H9 (cell line): ENCODE results near the gene PFKP. TPM values are rescaled to one million over a fixed set of nuclear protein-coding genes. Genes with fewer than 3 reads are reported as not detected.

Source experiments
- DNase-seq: peaks from one replicate; pipeline ENCODE4 v3.0.0-alpha.2; 2017
- H2AFZ ChIP-seq: one replicate; pipeline ENCODE4 v1.6.1; 2013; ENCODE audit warnings: mild to moderate bottlenecking, low read length, control low read depth, moderate library complexity
- H2AK5ac ChIP-seq: 2 replicates; pipeline ENCODE4 v1.6.1; 2013; ENCODE audit warnings: low read length, control low read depth, mixed read lengths; ENCODE audit not compliant: insufficient read length
- H2BK120ac ChIP-seq: one replicate; pipeline ENCODE4 v1.6.1; 2013; ENCODE audit warnings: low read depth, mild to moderate bottlenecking, low read length, control low read depth, inconsistent platforms; ENCODE audit not compliant: poor library complexity, severe bottlenecking
- H2BK12ac ChIP-seq: 2 replicates; pipeline ENCODE4 v1.6.1; 2013; ENCODE audit warnings: low read length, control low read depth, mixed read lengths, low read depth; ENCODE audit not compliant: insufficient read length
- H2BK15ac ChIP-seq: 2 replicates; pipeline ENCODE4 v1.6.1; 2013; ENCODE audit warnings: low read depth, low read length, control low read depth
- H2BK20ac ChIP-seq: one replicate; pipeline ENCODE4 v1.6.1; 2013; ENCODE audit warnings: low read depth, mild to moderate bottlenecking, low read length, control low read depth, inconsistent platforms; ENCODE audit not compliant: poor library complexity, severe bottlenecking
- H2BK5ac ChIP-seq: 2 replicates; pipeline ENCODE4 v1.6.1; 2013; ENCODE audit warnings: low read length, control low read depth, mixed read lengths; ENCODE audit not compliant: insufficient read length
- H3K14ac ChIP-seq: 2 replicates; pipeline ENCODE4 v1.6.1; 2013; ENCODE audit warnings: low read length, control low read depth; ENCODE audit not compliant: insufficient read depth
- H3K18ac ChIP-seq: 2 replicates; pipeline ENCODE4 v1.6.1; 2013; ENCODE audit warnings: low read depth, mild to moderate bottlenecking, mixed read lengths, low read length, control low read depth; ENCODE audit not compliant: insufficient read length
- H3K23ac ChIP-seq: 2 replicates; pipeline ENCODE4 v1.6.1; 2013; ENCODE audit warnings: low read length, control low read depth, mixed read lengths, low read depth; ENCODE audit not compliant: insufficient read length
- H3K23me2 ChIP-seq: 2 replicates; pipeline ENCODE4 v1.6.1; 2013; ENCODE audit warnings: low read depth, mild to moderate bottlenecking, mixed read lengths, low read length, control low read depth; ENCODE audit not compliant: insufficient read length, poor library complexity, severe bottlenecking
- H3K27ac ChIP-seq: 2 replicates; pipeline ENCODE4 v1.5.1; 2013; ENCODE audit warnings: low read length, control low read depth, mixed read lengths, low read depth; ENCODE audit not compliant: insufficient read length
- H3K27me3 ChIP-seq: 2 replicates; pipeline ENCODE4 v1.6.1; 2013; ENCODE audit warnings: low read length, control low read depth, inconsistent platforms; ENCODE audit not compliant: insufficient read depth
- H3K4ac ChIP-seq: 2 replicates; pipeline ENCODE4 v1.6.1; 2013; ENCODE audit warnings: low read depth, mild to moderate bottlenecking, control low read depth, inconsistent platforms, low read length, moderate library complexity
- H3K4me1 ChIP-seq: 2 replicates; pipeline ENCODE4 v1.6.1; 2013; ENCODE audit warnings: low read length, control low read depth, inconsistent platforms; ENCODE audit not compliant: insufficient read depth
- H3K4me2 ChIP-seq: 2 replicates; pipeline ENCODE4 v1.6.1; 2013; ENCODE audit warnings: low read length, control low read depth, mixed read lengths; ENCODE audit not compliant: insufficient read length, insufficient read depth
- H3K56ac ChIP-seq: 2 replicates; pipeline ENCODE4 v1.6.1; 2013; ENCODE audit warnings: low read depth, mild to moderate bottlenecking, mixed read lengths, low read length, control low read depth; ENCODE audit not compliant: insufficient read length
- H3K79me1 ChIP-seq: 2 replicates; pipeline ENCODE4 v1.6.1; 2013; ENCODE audit warnings: low read depth, mild to moderate bottlenecking, moderate library complexity, low read length, control low read depth, inconsistent platforms; ENCODE audit not compliant: insufficient read depth, poor library complexity, severe bottlenecking
- H3K79me2 ChIP-seq: 2 replicates; pipeline ENCODE4 v1.6.1; 2013; ENCODE audit warnings: low read length, control low read depth, inconsistent platforms; ENCODE audit not compliant: insufficient read depth
- H3K9ac ChIP-seq: 2 replicates; pipeline ENCODE4 v1.6.1; 2013; ENCODE audit warnings: low read length, control low read depth, mixed read lengths; ENCODE audit not compliant: insufficient read length; ENCODE audit errors: extremely low read depth
- H3K9me3 ChIP-seq: one replicate; pipeline ENCODE4 v1.6.1; 2013; ENCODE audit warnings: low read depth, low read length, inconsistent platforms; ENCODE audit not compliant: control insufficient read depth
- H3T11ph ChIP-seq: one replicate; pipeline ENCODE4 v1.6.1; 2013; ENCODE audit warnings: mild to moderate bottlenecking, low read length, control low read depth, inconsistent platforms
- H4K20me1 ChIP-seq: one replicate; pipeline ENCODE4 v1.6.1; 2013; ENCODE audit not compliant: control insufficient read depth, insufficient read length, insufficient read depth
- H4K5ac ChIP-seq: 2 replicates; pipeline ENCODE4 v1.6.1; 2013; ENCODE audit warnings: low read depth, mild to moderate bottlenecking, mixed read lengths, low read length, control low read depth; ENCODE audit not compliant: insufficient read length
- H4K8ac ChIP-seq: replicated peaks from 2 replicates; pipeline ENCODE4 v1.6.1; 2013; ENCODE audit warnings: low read length, control low read depth, mixed read lengths, low read depth; ENCODE audit not compliant: insufficient read length
- H4K91ac ChIP-seq: 2 replicates; pipeline ENCODE4 v1.6.1; 2013; ENCODE audit warnings: low read depth, mild to moderate bottlenecking, moderate library complexity, mixed read lengths, low read length, control low read depth; ENCODE audit not compliant: insufficient read length
- H3K27ac Mint-ChIP-seq, 3 experiments: 2 replicates in 2 of 3; 3 replicates in 1 of 3; pipeline ENCODE4 v1.8.0; 2020 to 2021; ENCODE audit warnings: mixed read lengths in 3 of 3, mild to moderate bottlenecking in 1 of 3, moderate library complexity in 1 of 3
- H3K27me3 Mint-ChIP-seq: 2 replicates; pipeline ENCODE4 v1.8.0; 2021; ENCODE audit warnings: low read depth, mild to moderate bottlenecking, moderate library complexity, mixed read lengths
- H3K36me3 Mint-ChIP-seq, 3 experiments: 2 replicates in 2 of 3; 3 replicates in 1 of 3; pipeline ENCODE4 v1.8.0; 2020 to 2021; ENCODE audit warnings: low read depth in 3 of 3, mixed read lengths in 3 of 3; ENCODE audit not compliant: insufficient read depth in 1 of 3
- H3K4me1 Mint-ChIP-seq, 2 experiments: 2 replicates each; pipeline ENCODE4 v1.8.0; 2020; ENCODE audit warnings: mixed read lengths in 2 of 2
- H3K4me3 Mint-ChIP-seq, 2 experiments: 2 replicates in 1 of 2; 3 replicates in 1 of 2; pipeline ENCODE4 v1.8.0; 2020 to 2021; ENCODE audit warnings: mild to moderate bottlenecking in 2 of 2, mixed read lengths in 2 of 2, moderate library complexity in 1 of 2
- H3K9me3 Mint-ChIP-seq, 2 experiments: 2 replicates in 1 of 2; 3 replicates in 1 of 2; pipeline ENCODE4 v1.8.0; 2020; ENCODE audit warnings: mild to moderate bottlenecking in 2 of 2, mixed read lengths in 2 of 2, moderate library complexity in 1 of 2
- WGBS: extraction: QIAGEN DNeasy Blood & Tissue Kit; methylation state at CpG from one replicate; pipeline ENCODE4 v1.1.7; 2013; ENCODE audit warnings: missing lambda C conversion rate, low lambda C conversion rate, mixed read lengths; ENCODE audit not compliant: insufficient read length; ENCODE audit errors: extremely low coverage; 5-methylcytosine and 5-hydroxymethylcytosine counted together
- total RNA-seq: library from RNA; stranded (reverse); gene quantifications from 2 replicates; pipeline ENCODE4 v1.2.1, GENCODE V29; 2021
- TF ChIP-seq, protein P1 (sequence below): fragments of 200-600 bp; sonication (generic); conservative IDR thresholded peaks from 3 replicates; pipeline ENCODE4 v1.8.0; 2021; ENCODE audit warnings: antibody characterized with exemption, mild to moderate bottlenecking

PFKP gene
- total RNA-seq, 1 experiment from 2014 or later, result 145 TPM

DNA sequence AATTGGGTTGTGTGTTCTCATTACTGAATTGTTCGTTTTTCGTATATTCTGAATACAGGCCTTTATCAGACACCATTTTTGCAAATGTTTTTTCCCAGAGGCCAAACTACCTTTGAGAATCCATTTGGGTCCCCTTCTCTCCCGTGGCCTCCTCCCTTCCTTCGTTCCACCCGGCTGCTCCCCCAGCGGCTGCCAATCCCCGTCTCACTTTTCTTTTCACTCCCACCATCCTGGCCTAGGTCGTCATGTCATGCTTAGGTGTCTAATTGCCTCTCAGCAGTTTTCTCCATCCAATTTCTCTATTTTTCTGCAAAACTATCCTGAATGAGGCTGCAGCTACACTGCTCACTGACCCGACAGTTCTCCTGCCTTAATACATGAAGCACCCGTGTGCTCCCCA, 87.3 kb downstream of the PFKP start:
- Histone ChIP-seq H3K18ac (no peak overlapping the region), H3K27me3 (no peaks in the 10 kb centered on the region), H3K4me2 (no peak overlapping the region), H3K56ac (no peak overlapping the region), H3K79me1 (no peaks in the 10 kb centered on the region), H2BK5ac (no peak overlapping the region), H3K79me2 (no peaks in the 10 kb centered on the region), H3K9me3 (no peaks in the 10 kb centered on the region), H3T11ph (no peak overlapping the region), H3K23ac (no peak overlapping the region), H3K4ac (no peak overlapping the region), H3K27ac (no peak overlapping the region), H4K8ac (no peak overlapping the region), H4K91ac (no peak overlapping the region), H3K14ac (no peak overlapping the region), H2BK120ac (no peak overlapping the region), H3K9ac (no peak overlapping the region), H3K23me2 (no peaks in the 10 kb centered on the region), H3K4me1 (no peaks in the 10 kb centered on the region), H2AFZ (no peak overlapping the region), H2BK20ac (no peak overlapping the region), H2AK5ac (no peak overlapping the region), H4K5ac (no peak overlapping the region), H2BK15ac (no peak overlapping the region), H2BK12ac (no peak overlapping the region), H4K20me1 (no peaks in the 10 kb centered on the region)
- H3K27me3 Mint-ChIP-seq, result no peaks in the 10 kb centered on the region
- no peak for DNase-seq
- WGBS, result no CpG with 5 or more reads among the region's 10 CpGs
- TF ChIP-seq, protein P1, sequence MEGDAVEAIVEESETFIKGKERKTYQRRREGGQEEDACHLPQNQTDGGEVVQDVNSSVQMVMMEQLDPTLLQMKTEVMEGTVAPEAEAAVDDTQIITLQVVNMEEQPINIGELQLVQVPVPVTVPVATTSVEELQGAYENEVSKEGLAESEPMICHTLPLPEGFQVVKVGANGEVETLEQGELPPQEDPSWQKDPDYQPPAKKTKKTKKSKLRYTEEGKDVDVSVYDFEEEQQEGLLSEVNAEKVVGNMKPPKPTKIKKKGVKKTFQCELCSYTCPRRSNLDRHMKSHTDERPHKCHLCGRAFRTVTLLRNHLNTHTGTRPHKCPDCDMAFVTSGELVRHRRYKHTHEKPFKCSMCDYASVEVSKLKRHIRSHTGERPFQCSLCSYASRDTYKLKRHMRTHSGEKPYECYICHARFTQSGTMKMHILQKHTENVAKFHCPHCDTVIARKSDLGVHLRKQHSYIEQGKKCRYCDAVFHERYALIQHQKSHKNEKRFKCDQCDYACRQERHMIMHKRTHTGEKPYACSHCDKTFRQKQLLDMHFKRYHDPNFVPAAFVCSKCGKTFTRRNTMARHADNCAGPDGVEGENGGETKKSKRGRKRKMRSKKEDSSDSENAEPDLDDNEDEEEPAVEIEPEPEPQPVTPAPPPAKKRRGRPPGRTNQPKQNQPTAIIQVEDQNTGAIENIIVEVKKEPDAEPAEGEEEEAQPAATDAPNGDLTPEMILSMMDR, result no peak
- H3K9me3 Mint-ChIP-seq, result no peaks in the 10 kb centered on the region
- H3K27ac Mint-ChIP-seq, result no peak overlapping the region
- peaks cover 20 to 64% (median 61%) of the 10 kb centered on the region in 3 experiments; a peak in 6 of 7 replicates for H3K36me3 Mint-ChIP-seq
- no peaks in the 10 kb centered on the region for H3K4me1 Mint-ChIP-seq
- H3K4me3 Mint-ChIP-seq, result no peak overlapping the region
